Esophagus muscularis mucosa (tissue), 4 donors: ENCODE results near the gene TMEM240. TPM values are rescaled to one million over a fixed set of nuclear protein-coding genes. Genes with fewer than 3 reads are reported as not detected.
"Not testable (repeated sequence)": the region's sequence is repeated elsewhere in the genome, so short reads cannot be mapped to it uniquely, and the experiment has no call there.

Experiments
- DNase-seq: peaks from one replicate; pipeline ENCODE4 v3.0.0-alpha.2; 2017; ENCODE audit errors: extremely low spot score
- H3K27ac ChIP-seq, 4 donors: fragments of 200-600 bp; sonication (generic); replicated peaks in 1 of 4; 1 replicate in 3 of 4; 2 replicates in 1 of 4; pipeline ENCODE4 v1.5.1; 2016 to 2019; ENCODE audit warnings: mild to moderate bottlenecking in 1 of 4
- H3K27me3 ChIP-seq, 4 donors: fragments of 200-600 bp; sonication (generic); one replicate each; pipeline versions ENCODE4 v1.5.1 to v1.6.0; 2016 to 2019
- H3K36me3 ChIP-seq, 4 donors: fragments of 200-600 bp; sonication (generic); one replicate each; pipeline ENCODE4 v1.5.1; 2016 to 2019
- H3K4me1 ChIP-seq, 4 donors: fragments of 200-600 bp; sonication (generic); one replicate each; pipeline ENCODE4 v1.5.1; 2016 to 2019
- H3K4me3 ChIP-seq, 4 donors: fragments of 200-600 bp; sonication (generic); 1 replicate in 2 of 4; 2 replicates in 2 of 4; pipeline ENCODE4 v1.5.1; 2016 to 2019; ENCODE audit warnings: mild to moderate bottlenecking in 4 of 4, moderate library complexity in 1 of 4
- H3K9me3 ChIP-seq, 4 donors: fragments of 200-600 bp; sonication (generic); 1 replicate in 3 of 4; 2 replicates in 1 of 4; pipeline ENCODE4 v1.5.1; 2016 to 2019
- EP300 ChIP-seq: sonication (generic); formaldehyde crosslinking; IDR thresholded peaks from one replicate; pipeline ENCODE4 v1.6.1; 2017; ENCODE audit warnings: antibody characterized with exemption
- POLR2A ChIP-seq: fragments of 450-650 bp; IDR thresholded peaks from one replicate; pipeline ENCODE4 v1.6.1; 2017; ENCODE audit warnings: antibody characterized with exemption, moderate library complexity, mild to moderate bottlenecking, low read depth
- POLR2AphosphoS5 ChIP-seq, 2 donors: sonication (generic); formaldehyde crosslinking; IDR thresholded peaks; one replicate each; pipeline ENCODE4 v1.6.1; 2017; ENCODE audit warnings: antibody characterized with exemption in 2 of 2
- WGBS: methylation state at CpG from one replicate; pipeline ENCODE4 v1.1.5; 2018; 5-methylcytosine and 5-hydroxymethylcytosine counted together
- intact Hi-C: fragments of 100-400 bp; cut with DNase I; formaldehyde crosslinking; loops from one replicate; pipeline ENCODE4 v1.15.1; 2023
- total RNA-seq, 4 donors: library from RNA; depleted of rRNA; stranded (reverse); fragments of >200 nt; gene quantifications; one replicate each; pipeline versions ENCODE4 v1.1.0 to v1.2.1, GENCODE V29; 2016
- TF ChIP-seq, protein P1 (sequence below), 3 experiments: fragments of 200-600 bp in 2 of 3; fragments of 450-650 bp in 1 of 3; sonication (generic) in 2 of 3; IDR thresholded peaks; one replicate each; pipeline ENCODE4 v1.5.1; 2017 to 2019; ENCODE audit warnings: antibody characterized with exemption in 3 of 3, mild to moderate bottlenecking in 2 of 3, moderate library complexity in 1 of 3

The TMEM240 gene
- total RNA-seq, 4 donors from 2014 or later: 8.7 to 22.1 (median 13.9) TPM

GRCh38 chr1:1489861-1490260, 50.6 kb downstream of the TMEM240 start:
- no peaks in the 10 kb centered on the region for H3K27me3 ChIP-seq
- H3K4me1 ChIP-seq: no peaks in the 10 kb centered on the region
- no peak for TF ChIP-seq POLR2AphosphoS5 (IDR thresholded peaks at IDR 0.05)
- TF ChIP-seq, protein P1, sequence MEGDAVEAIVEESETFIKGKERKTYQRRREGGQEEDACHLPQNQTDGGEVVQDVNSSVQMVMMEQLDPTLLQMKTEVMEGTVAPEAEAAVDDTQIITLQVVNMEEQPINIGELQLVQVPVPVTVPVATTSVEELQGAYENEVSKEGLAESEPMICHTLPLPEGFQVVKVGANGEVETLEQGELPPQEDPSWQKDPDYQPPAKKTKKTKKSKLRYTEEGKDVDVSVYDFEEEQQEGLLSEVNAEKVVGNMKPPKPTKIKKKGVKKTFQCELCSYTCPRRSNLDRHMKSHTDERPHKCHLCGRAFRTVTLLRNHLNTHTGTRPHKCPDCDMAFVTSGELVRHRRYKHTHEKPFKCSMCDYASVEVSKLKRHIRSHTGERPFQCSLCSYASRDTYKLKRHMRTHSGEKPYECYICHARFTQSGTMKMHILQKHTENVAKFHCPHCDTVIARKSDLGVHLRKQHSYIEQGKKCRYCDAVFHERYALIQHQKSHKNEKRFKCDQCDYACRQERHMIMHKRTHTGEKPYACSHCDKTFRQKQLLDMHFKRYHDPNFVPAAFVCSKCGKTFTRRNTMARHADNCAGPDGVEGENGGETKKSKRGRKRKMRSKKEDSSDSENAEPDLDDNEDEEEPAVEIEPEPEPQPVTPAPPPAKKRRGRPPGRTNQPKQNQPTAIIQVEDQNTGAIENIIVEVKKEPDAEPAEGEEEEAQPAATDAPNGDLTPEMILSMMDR (IDR thresholded peaks at IDR 0.05): no peak
- no peak for TF ChIP-seq POLR2A
- TF ChIP-seq EP300: no peak
- H3K36me3 ChIP-seq: peaks cover 53 to 100% (median 96%) of the 10 kb centered on the region in 4 donors
- intact Hi-C loops: no loop called here
- H3K4me3 ChIP-seq: no peak overlapping the region
- DNase-seq: no peak
- H3K27ac ChIP-seq: no peak overlapping the region
- WGBS: 94% methylated on average over 6 of the region's 19 CpGs
- no peaks in the 10 kb centered on the region for H3K9me3 ChIP-seq

DNA sequence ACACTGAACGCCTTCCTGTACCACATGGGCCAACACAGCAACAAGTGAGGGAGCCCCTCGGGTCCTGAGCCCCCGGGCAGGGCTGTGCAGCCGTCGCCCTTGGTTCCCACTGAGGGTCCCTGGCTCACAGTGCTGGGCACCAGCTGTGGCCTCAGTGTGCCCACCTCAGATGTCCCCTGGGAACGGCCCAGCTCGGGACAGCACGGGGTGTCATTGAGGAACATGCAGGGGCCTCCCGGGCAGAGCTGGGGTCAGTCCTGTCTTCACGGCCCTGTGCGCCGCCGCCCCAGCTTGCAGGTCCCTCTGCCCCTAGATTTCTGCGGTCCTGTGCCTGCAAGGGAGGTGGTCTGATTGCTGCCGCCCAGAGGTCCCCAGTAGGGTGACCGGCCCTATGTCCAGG, 51.2 kb downstream of the TMEM240 start:
- no peak for DNase-seq
- Histone ChIP-seq H3K9me3 (no peaks in the 10 kb centered on the region), H3K4me3 (no peak overlapping the region), H3K36me3 (peaks cover 54 to 100% (median 95%) of the 10 kb centered on the region in 4 donors), H3K27me3 (no peaks in the 10 kb centered on the region), H3K27ac (no peak overlapping the region), H3K4me1 (no peaks in the 10 kb centered on the region)
- WGBS: 95% methylated on average over 9 of the region's 16 CpGs
- TF ChIP-seq POLR2AphosphoS5 (IDR thresholded peaks at IDR 0.05) (no peak), POLR2A (no peak), EP300 (no peak)
- TF ChIP-seq, protein P1 (IDR thresholded peaks at IDR 0.05): no peak
- intact Hi-C loops: no loop called here

- no peak overlapping the region for H3K27ac ChIP-seq
- H3K4me1 ChIP-seq: no peaks in the 10 kb centered on the region
- H3K9me3 ChIP-seq: no peaks in the 10 kb centered on the region
- DNase-seq: no peak
- intact Hi-C loops: no loop called here
- 96% methylated on average over 13 of the region's 18 CpGs for whole genome bisulfite sequencing
- H3K27me3 ChIP-seq: no peaks in the 10 kb centered on the region
- no peak for TF ChIP-seq EP300
- TF ChIP-seq, protein P1 (IDR thresholded peaks at IDR 0.05): no peak
- TF ChIP-seq POLR2AphosphoS5 (IDR thresholded peaks at IDR 0.05): no peak
- TF ChIP-seq POLR2A: no peak
- H3K4me3 ChIP-seq: no peak overlapping the region
- H3K36me3 ChIP-seq: peaks cover 69 to 100% (median 96%) of the 10 kb centered on the region in 4 donors
These were observed 52.7 kb downstream of the TMEM240 start for GRCh38 chr1:1487701-1488100.

DNA sequence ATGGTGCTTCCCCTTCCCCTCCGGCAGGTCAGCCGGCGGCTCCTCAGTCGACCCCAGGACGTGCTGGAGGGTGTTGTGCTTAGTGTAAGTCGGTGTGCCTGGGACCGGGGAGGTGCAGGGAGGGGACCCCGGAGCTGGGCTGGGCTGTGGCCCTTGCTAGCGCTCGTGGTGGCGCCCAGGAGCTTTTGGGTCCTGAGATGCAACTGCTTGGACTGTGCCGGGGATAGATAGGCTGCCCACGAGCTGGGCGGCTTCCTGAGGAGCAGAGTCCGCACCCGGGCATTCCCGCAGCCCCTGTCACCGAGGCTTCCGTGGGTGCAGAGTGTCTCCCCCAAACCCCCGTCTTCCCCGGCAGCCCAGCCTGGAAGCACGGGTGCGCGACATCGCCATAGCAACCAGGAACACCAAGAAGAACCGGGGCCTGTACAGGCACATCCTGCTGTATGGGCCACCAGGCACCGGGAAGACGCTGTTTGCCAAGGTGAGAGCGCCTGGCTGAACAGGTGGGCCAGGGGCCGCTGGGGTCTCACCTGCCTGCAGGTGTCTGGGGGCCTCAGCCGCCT, 54.6 kb downstream of the TMEM240 start:
- H3K27ac ChIP-seq, intact Hi-C loops, H3K4me3 ChIP-seq, H3K27me3 ChIP-seq, DNase-seq, H3K4me1 ChIP-seq, H3K9me3 ChIP-seq: not testable (repeated sequence)
- 93% methylated on average over 18 of the region's 31 CpGs for WGBS
- peaks cover 65 to 95% (median 90%) of the 10 kb centered on the region in 4 donors for H3K36me3 ChIP-seq

GRCh38 chr1:1484976-1485750, 55.3 kb downstream of the TMEM240 start:
- H3K27ac ChIP-seq, H3K27me3 ChIP-seq, H3K9me3 ChIP-seq, intact Hi-C loops, H3K4me3 ChIP-seq, DNase-seq, H3K4me1 ChIP-seq: not testable (repeated sequence)
- H3K36me3 ChIP-seq: peaks cover 61 to 95% (median 89%) of the 10 kb centered on the region in 4 donors
- 93% methylated on average over 12 of the region's 46 CpGs for WGBS

Other genes with a start within 250 kb of the TMEM240 start
- 10 to 100 TPM; 34.8 to 63.2 (median 47.4) TPM for gene ACAP3, start 232.7 kb downstream of the TMEM240 start, total RNA-seq
- gene PUSL1, start 232.0 kb downstream of the TMEM240 start, total RNA-seq: 10 to 100 TPM; 10.3 to 24.7 (median 21.7) TPM
- gene INTS11, start 216.0 kb downstream of the TMEM240 start, total RNA-seq: 100 to 1,000 TPM in 1 of 4 donors, 10 to 100 TPM in 3; 75.9 to 121 (median 87.8) TPM
- gene CPTP, start 215.8 kb downstream of the TMEM240 start, total RNA-seq: 10 to 100 TPM; 15.4 to 44.9 (median 31.5) TPM
- under 1 TPM in 2 of 4 donors, not detected in 2; 0.17 to 0.32 TPM for gene TAS1R3, start 209.3 kb downstream of the TMEM240 start, total RNA-seq
- 100 to 1,000 TPM in 2 of 4 donors, 10 to 100 TPM in 2; 66.9 to 141 (median 114) TPM for gene DVL1, start 191.2 kb downstream of the TMEM240 start, total RNA-seq
- gene MXRA8, start 182.1 kb downstream of the TMEM240 start, total RNA-seq: 100 to 1,000 TPM in 2 of 4 donors, 10 to 100 TPM in 2; 68.5 to 129 (median 87.2) TPM
- gene AURKAIP1, start 165.4 kb downstream of the TMEM240 start, total RNA-seq: 100 to 1,000 TPM in 3 of 4 donors, 10 to 100 TPM in 1; 98.4 to 152 (median 117) TPM
- gene CCNL2, start 141.3 kb downstream of the TMEM240 start, total RNA-seq: 100 to 1,000 TPM in 2 of 4 donors, 10 to 100 TPM in 2; 73.4 to 136 (median 108) TPM
- 100 to 1,000 TPM; 144 to 175 (median 155) TPM for gene MRPL20, start 133.3 kb downstream of the TMEM240 start, total RNA-seq
- 10 to 100 TPM in 2 of 4 donors, 1 to 10 TPM in 2; 8.1 to 19.2 (median 9.8) TPM for gene ANKRD65, start 119.3 kb downstream of the TMEM240 start, total RNA-seq
- 100 to 1,000 TPM in 2 of 4 donors, 10 to 100 TPM in 2; 99.7 to 168 (median 116) TPM for gene VWA1, start 104.9 kb downstream of the TMEM240 start, total RNA-seq
- 1 to 10 TPM in 1 of 4 donors, under 1 TPM in 3; 0.32 to 2.4 (median 0.58) TPM for gene ATAD3C, start 90.9 kb downstream of the TMEM240 start, total RNA-seq
- 10 to 100 TPM in 2 of 4 donors, 1 to 10 TPM in 2; 9.7 to 14.9 (median 10.0) TPM for gene ATAD3B, start 68.9 kb downstream of the TMEM240 start, total RNA-seq
- 10 to 100 TPM; 18.3 to 29.3 (median 25.2) TPM for gene ATAD3A, start 28.5 kb downstream of the TMEM240 start, total RNA-seq
- 100 to 1,000 TPM in 2 of 4 donors, 10 to 100 TPM in 2; 78.7 to 134 (median 112) TPM for gene SSU72, start 34.2 kb upstream of the TMEM240 start, total RNA-seq
- gene FNDC10, start 59.5 kb upstream of the TMEM240 start, total RNA-seq: 1 to 10 TPM in 1 of 4 donors, under 1 TPM in 2, not detected in 1; 0.50 to 1.9 (median 0.84) TPM
- 10 to 100 TPM; 33.6 to 99.9 (median 74.6) TPM for gene MIB2, start 74.9 kb upstream of the TMEM240 start, total RNA-seq
- 10 to 100 TPM in 3 of 4 donors, 1 to 10 TPM in 1; 3.2 to 19.5 (median 14.0) TPM for gene MMP23B, start 91.5 kb upstream of the TMEM240 start, total RNA-seq
- gene CDK11B, start 118.4 kb upstream of the TMEM240 start, total RNA-seq: 10 to 100 TPM; 27.2 to 68.9 (median 33.0) TPM
- 10 to 100 TPM; 25.7 to 65.0 (median 35.6) TPM for gene SLC35E2B, start 152.2 kb upstream of the TMEM240 start, total RNA-seq
- gene CDK11A, start 183.7 kb upstream of the TMEM240 start, total RNA-seq: 10 to 100 TPM; 18.2 to 46.9 (median 31.4) TPM
- gene NADK, start 237.8 kb upstream of the TMEM240 start, total RNA-seq: 100 to 1,000 TPM in 1 of 4 donors, 10 to 100 TPM in 3; 66.4 to 119 (median 82.7) TPM